NCI-H526 treated with DMSO at 0.1 percent for 48 hours (cell line): Measurements from ENCODE around the gene MED8.

ENCODE experiments used
- DNase-seq: peaks from one replicate; lab custom pipeline; 2025; lab: John Stamatoyannopoulos, UW

Gene MED8

DNA sequence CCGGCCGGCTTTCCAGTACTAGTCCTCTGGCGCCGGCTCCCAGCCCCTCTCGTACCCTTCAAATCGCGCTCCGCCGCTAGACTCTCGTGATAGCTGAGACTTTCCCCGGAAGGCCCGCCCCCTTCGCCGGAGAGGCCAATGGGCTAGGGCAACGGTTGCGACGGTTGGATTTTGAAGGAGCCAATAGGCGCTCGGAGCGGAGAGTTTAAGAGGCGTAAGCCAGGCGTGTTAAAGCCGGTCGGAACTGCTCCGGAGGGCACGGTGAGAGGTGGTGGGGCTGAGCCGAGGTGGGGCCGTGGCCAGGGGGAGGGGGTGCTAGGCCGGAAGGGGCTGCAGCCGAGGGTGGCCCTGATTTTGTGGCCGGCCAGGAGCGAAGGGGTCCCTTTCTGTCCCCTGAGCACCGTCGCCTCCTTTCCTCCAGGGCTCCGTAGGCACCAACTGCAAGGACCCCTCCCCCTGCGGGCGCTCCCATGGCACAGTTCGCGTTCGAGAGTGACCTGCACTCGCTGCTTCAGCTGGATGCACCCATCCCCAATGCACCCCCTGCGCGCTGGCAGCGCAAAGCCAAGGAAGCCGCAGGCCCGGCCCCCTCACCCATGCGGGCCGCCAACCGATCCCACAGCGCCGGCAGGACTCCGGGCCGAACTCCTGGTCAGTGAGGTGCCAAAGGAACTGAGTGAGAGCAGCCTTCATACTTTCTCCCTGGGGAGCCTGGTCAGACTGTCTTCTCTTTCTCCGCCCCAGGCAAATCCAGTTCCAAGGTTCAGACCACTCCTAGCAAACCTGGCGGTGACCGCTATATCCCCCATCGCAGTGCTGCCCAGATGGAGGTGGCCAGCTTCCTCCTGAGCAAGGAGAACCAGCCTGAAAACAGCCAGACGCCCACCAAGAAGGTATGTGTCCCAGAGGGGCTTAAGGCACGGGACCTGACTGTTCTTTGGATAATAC is 30.6 kb downstream of the MED8 start, which contains the start of gene CDC20:
TSS of gene CDC20 (plus strand) at position 236 of the 948 bp plus-strand sequence. CDS start at position 471, 235 bp downstream.
- peak; percentile 99 for DNase-seq

DNA sequence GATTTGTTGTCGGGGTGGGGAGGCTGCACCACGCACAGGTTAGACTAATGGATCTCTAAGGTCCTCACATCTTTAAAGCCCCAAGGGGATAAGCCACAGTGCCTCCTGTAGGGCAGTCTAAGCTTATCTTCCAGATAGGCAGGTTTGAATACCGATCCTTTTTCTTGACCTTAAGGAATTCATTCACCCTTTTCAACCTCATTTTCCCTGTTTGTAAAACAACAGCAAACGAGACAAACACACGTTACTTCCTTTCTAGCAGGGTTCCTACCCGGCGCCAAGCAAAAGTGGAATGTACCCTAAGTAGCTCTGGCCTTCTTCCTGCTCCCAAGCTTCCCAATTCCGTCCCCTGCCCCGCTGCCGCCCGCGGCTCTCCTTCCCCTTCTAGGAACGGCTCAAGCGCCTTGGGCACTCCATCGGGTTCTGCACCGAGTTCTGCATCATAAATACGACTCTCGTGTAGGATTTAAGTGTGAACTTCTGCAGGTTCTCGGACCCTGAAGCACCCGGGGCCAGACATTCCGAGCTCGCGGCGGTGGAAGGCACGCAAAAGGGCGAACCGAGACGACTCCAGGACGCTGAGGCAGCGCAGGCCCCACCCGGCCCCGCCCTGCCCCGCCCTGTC is 31.4 kb downstream of the MED8 start:
- DNase-seq = peak; percentile 86

DNA sequence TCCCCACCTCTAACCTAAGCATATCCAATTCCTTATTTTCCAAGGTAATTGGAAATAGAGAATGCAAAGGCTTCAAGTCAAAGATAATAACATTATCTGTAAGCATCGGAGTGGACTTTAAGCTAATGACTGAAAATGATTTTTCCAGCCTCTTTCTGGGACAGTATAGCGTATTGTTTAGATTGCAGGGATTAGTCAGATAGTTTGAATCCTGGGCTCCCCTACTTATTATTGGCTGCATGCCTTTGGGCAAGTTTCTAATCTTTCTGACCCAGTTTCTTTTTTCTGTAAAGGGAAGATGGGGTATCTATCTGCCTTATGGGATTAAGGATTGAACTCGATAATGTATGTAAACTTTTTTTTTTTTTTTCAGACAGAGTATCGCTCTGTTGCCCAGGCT is 32.3 kb downstream of the MED8 start:
- DNase-seq = no peak

DNA sequence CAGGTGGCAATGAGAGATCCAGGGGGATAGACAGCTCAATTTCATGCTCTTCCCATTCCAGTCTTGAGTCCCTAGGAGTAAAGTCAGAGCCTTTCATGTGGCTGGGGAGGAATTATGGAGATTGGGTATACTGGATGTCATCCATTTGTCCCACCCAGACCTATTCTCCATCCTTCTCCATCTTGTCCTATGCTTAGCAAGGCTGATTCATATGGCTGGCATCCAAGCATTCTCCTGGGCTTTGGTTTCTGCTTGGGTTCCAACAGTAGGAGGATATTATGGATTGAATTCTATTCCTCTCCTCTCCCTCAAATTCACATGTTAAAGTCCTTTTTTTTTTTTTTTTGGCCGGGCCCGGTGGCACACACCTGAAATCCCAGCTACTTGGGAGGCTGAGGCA is 34.7 kb downstream of the MED8 start:
- no peak for DNase-seq

DNA sequence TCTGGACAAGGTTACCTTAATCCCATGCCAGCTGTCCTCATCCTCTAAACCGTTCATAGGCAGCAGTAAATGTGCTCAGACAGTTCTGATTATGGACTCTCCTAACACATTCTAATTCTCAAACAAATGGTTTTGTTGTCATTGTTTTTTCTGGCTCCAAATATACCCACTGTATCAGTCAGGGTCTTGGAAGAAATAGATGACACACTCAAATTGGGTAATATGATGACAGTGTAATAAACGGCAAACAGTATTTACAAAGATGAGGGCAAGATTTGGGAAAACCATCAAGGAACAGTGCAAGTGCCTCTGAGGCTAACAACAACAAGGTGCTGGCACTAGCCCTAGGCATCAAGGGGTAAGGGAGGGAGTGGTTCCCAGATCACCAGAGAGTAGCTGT is 35.1 kb downstream of the MED8 start:
- DNase-seq = no peak

DNA sequence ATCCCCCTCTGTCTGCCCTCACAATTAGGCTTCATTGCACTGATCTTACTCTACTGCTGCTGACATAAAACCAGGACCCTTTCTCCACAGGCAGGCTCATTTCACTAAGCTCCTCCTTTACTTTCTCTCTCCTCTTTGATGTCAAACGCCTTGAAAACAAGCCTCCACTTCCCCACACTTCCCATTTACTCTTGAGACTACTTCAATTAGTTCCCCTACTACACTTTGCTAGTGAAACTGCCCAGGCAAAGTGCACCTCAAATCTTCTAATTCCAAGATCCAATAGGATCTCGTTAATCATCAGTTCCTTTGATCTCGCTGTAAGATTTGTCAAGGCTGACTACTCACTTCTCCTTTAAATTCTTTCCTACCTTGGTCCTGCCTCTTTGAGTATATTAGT is 36.7 kb downstream of the MED8 start:
- no peak for DNase-seq

DNA sequence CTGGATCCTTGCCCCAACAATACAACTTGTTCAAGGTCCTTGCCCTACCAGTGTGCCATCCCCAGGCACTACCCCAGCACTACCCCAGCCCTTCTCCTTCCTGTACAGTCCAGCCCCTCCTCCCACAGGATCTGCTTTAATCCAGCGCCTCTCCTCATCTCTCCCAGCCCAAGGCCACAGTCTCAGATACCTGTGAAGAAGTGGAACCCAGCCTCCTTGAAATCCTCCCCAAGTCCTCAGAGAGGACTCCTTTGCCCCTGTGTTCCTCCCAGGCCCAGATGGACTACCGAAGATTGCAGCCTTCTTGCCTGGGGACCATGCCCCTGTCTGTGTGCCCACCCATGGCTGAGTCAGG is 37.3 kb downstream of the MED8 start:
- no peak for DNase-seq

DNA sequence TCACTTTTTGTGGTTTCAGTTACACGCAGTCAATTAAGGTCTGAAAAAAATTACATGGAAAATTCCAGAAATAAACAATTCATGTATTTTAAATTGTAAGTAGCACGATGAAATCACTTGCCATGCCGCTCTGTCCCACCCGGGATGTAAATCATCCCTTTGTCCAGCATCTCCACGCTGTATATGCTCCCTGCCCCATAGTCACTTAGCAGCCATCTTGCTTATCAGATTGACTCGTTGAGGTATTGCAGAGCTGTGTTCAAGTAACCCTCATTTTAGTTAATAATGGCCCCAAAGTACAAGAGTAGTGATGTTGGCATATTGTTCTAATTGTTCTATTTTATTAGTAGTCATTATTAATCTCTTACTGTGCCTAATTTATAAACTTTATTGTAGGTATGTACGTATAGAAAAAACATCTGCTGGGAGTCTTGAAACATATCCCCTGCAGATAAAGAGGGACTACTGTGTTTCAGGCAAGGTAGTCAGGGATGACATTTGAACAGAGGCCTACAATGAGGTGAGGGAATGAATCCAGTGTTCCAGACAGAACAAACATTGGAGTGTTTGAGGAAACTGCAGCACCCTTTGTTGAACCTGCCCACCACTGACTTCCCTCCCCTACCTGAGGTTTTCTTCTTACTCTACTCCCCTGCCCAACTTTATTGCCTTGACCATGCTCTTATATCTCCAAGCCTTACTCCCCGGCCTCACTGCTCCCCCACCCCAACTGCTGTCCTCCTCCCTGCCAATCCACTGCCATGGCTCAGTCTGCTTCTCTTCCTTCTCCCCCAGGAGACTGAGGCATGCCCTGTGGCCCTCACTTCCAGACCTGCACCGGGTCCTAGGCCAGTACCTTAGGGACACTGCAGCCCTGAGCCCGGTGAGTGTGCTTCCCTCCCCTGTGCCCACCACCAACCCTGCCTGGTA is 37.9 kb downstream of the MED8 start:
- no peak for DNase-seq

DNA sequence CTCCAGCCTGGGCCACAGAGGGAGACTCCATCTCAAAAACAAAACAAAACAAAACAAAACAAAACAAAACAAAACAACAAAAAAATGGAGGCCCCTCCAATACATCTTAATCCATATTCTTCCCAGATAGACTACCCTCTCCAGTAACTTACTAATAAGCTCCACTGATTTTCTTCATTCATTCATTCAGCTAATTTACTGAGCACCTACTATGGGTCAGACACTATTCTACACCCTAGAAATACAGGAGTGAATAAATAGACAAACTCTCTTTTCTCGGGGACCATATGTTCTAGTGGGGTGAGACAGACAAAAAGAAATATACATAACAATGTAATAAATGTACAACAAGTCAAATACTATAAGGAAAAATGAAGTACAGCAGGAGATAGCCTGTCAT is 38.6 kb downstream of the MED8 start:
- DNase-seq = no peak

GRCh38 chr1:43349594-43350306 is 39.9 kb downstream of the MED8 start:
- no peak for DNase-seq

DNA sequence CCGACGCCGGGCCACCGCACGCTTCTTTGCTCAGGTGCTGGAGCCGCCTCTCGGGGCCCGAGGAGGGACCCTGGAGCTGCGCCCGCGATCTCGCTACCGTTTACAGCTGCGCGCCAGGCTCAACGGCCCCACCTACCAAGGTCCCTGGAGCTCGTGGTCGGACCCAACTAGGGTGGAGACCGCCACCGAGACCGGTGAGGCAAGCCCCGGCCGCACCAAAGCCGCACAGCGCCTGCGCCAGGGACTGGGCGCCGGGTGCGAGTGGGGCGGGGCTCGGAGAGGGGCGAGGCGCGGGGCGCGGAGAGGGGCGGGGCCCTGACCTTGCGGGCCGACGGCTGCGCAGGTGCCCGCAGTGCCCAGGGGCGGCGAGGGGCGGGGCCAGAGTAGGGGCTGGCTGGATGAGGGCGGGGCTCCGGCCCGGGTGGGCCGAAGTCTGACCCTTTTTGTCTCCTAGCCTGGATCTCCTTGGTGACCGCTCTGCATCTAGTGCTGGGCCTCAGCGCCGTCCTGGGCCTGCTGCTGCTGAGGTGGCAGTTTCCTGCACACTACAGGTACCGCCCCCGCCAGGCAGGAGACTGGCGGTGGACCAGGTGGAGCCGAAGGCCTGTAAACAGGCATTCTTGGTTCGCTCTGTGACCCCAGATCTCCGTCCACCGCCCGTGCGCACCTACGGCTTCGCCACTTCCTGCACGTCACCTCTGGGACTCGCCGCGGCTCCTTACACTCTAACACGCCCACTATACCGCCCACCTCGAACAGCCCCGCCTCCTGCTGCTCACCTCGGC is 40.6 kb downstream of the MED8 start:
- peak; percentile 95 for DNase-seq

- DNase-seq = peak; percentile 92
Observed at GRCh38 chr1:43348343-43348808, 41.2 kb downstream of the MED8 start.

- no peak for DNase-seq
Observed at GRCh38 chr1:43346636-43347035, 43.0 kb downstream of the MED8 start.

DNA sequence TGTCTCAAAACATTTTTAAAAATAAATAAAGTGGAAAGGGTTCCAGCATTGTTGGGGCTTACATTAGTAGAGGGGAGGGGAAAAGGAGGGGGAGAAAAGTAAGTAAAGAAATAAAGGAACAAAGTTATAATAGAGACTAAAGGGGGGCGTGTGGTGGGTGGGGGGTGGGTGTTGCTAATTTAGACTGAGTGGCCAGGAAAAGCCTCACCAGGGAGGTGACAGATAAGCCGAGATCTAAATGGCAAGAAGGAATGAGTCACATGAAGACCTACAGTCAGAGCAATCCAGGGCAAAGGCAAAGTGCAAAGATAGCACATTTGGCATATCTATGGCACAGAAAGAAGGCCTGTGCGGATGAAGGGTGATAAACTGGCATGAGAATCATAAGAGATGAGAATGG is 44.5 kb downstream of the MED8 start:
- no peak for DNase-seq

DNA sequence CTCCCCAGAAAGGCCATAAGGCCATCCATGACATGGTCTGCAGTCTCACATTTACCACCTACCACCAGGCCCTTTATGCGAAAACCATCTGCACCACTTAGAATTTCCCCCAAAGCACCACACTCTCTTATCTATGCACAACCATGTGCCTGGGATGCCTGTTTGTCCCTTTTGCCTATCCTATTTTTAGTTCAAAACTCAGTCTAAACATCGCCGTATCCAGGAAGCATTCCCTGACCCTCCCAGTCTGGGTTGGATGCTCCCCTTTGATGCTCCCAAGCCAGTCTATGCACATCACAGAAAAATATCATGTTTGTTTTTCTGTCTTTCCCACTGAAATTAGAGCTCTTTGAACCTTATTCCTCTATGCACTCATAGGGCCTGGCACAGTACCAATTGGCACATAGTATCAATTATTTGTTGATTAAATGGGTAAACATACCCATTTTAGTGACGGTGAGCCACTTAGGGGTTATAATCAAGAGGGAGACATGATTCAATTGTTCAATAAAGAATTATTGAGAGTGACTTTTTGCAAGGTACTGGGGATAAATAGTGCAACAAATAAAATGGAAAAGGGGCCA is 45.2 kb downstream of the MED8 start:
- no peak for DNase-seq

GRCh38 chr1:43340559-43340958 is 49.0 kb downstream of the MED8 start:
- DNase-seq = peak; percentile 99

GRCh38 chr1:43339584-43340232 is 49.9 kb downstream of the MED8 start:
- peak; percentile 59 for DNase-seq

DNA sequence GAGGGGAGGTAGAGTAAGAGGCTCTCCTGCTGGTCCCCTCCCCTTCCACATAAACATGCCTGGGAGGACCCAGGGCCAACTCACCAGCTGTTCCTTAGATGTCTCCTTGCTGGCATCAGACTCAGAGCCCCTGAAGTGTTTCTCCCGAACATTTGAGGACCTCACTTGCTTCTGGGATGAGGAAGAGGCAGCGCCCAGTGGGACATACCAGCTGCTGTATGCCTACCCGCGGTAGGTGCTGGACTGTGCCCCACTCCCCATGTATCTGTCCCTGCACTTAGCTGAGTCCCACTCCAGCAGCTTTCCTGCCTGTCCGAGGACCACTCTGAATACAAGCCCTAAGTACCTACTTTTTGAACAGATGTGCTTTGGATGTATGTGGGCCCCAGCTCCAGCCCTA is 51.6 kb downstream of the MED8 start:
- no peak for DNase-seq

- DNase-seq = no peak
Observed at GRCh38 chr1:43337588-43337987, 52.0 kb downstream of the MED8 start, which contains the start of gene MPL. TSS of gene MPL (plus strand) at chr1:43337818. CDS start at chr1:43337849, 31 bp downstream.
